NCI-H82 (cell line): ENCODE measurements around the gene ATP5F1C.
A peak's percentile ranks its signal among the peaks of the same experiment; 100 is the strongest.
"Not testable (repeated sequence)": the region's sequence is repeated elsewhere in the genome, so short reads cannot be mapped to it uniquely, and the experiment has no call there.

Experiments used
- DNase-seq: peaks from one replicate; lab custom pipeline; 2025; lab: John Stamatoyannopoulos, UW

The ATP5F1C gene

DNA sequence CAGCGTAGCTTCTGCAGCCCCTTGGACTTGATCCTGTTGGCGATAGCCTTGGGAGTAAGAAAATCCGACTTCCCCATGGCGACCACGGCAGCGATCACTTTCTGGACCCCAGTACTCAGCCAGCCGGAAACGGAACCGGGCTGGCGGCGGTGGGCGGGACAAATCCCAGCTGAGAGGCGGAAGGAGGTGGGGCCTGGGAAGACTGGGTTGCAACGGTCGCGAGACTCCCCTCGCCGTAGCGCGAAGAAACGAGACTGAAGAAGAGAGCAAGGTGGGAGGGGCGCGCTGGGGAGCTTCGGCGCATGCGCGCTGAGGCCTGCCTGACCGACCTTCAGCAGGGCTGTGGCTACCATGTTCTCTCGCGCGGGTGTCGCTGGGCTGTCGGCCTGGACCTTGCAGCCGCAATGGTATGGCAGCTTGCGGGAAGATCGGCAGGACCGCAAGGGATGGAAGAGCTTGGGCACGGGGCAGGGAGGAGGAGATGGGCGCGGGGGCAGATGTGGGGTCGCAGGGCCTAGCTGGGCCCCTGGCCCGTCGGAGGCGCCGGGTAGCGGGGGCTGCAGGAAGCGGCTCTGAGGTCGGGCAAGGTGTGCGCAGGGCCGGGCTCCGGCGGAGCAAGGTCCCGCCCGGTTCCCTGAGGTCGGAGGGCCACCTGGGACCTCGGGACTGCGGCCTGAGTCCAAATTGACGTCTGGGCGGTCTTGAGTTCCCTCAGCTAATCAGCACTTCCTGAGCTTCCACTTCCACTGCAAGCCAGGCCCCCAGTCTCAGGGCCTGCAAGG is at the start of gene ATP5F1C, which contains the start of gene KIN:
TSS of gene ATP5F1C (plus strand) at position 321 of the 782 bp plus-strand sequence. CDS start at position 352, 31 bp downstream.
TSS of gene KIN (minus strand) at position 137 of the 782 bp plus-strand sequence. CDS start at position 77, 60 bp downstream.
- peak; percentile 97 for DNase-seq

DNA sequence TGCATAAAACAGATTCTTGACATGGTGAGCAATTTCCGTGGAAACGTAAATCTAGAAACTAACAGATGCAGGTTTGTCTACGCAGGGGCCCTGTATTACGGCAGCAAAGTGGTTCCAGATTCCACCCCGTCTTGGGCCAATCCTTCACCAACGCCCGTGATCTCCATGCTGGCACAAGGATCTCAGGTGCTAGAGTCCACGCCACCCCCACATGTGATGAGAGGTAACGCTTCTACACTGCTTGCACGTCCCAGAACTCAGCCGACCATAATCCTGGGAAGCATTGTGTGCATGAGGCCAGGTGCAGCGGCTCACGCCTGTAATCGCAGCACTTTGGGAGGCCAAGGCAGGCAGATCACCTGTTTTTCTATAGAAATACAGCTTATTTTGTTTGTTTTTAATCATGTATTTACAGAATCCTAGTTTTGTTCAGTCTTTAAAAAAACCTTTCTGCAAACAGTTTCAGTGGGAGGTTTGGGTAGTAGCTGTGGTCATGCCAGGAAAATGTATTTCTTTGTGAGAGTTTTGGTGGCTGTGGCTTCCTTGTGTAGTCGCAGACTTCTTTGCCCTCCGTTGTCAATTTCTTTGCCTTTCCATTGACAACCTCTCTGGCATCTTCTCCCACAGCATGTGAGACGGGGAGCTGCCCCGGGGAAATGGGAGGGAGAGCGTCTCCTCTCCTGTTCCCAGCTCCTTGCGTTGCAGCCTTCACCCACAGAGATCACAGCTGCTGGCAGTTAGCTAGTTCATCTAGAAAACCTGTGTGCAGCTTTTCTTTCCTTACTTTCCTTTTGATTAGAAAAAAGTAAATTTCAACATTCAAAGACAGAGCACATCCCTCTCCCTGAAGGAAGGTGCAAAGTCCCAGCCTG is 49.2 kb upstream of the ATP5F1C start:
- DNase-seq: no peak

DNA sequence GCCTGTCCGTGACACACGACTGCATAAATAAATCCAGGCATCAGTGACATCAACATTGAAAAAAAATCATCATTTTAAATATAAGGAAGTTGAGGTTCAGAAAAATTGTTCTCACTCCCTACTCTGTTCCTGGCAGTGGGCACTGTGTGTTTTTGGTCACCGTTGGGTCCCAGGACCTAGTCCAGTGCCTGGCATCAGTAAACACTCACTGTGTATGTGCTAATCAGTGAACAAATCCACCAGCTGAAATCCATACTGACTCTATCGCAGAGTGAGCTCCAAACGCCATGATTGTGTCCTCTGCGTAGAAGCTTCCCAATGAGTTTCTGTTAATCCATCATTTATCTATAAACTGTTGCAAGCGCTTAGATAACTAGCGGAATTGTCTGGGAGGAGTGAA is 43.7 kb upstream of the ATP5F1C start:
- DNase-seq: no peak

DNA sequence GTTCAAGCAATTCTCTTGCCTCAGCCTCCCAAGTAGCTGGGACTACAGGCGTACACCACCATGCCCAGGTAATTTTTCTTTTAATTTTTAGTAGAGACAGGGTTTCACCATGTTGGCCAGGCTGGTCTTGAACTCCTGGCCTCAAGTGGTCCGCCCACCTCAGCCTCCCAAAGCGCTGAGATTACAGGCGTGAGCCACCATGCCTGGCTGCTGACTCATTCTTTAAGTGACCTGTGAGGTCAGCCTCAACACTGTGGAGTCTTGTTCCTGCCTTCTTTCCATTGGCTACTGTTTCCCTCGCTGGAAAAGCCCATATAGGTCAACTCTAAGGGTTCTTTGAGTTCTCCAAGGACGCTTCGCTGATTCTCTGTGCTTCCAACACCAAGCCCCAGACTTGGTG is 39.3 kb upstream of the ATP5F1C start:
- DNase-seq: not testable (repeated sequence)

DNA sequence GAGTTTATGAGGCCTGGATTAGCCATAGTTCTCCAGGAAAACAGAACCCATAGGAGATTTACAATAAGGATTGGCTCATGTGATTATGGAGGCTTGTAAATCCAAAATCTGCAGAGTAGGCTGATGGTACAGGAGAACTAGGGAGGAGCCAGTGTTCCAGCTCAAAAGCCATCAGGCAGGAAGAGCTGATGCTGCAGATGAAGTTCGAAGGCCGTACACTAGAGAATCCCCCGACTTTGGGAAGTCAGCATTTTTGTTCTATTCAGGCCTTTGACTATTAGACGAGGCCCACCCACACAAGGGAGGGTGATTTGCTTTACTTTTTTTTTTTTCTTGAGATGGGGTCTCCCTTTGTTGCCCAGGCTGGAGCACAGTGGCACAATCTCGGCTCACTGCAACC is 37.8 kb upstream of the ATP5F1C start:
- DNase-seq: peak; percentile 1

DNA sequence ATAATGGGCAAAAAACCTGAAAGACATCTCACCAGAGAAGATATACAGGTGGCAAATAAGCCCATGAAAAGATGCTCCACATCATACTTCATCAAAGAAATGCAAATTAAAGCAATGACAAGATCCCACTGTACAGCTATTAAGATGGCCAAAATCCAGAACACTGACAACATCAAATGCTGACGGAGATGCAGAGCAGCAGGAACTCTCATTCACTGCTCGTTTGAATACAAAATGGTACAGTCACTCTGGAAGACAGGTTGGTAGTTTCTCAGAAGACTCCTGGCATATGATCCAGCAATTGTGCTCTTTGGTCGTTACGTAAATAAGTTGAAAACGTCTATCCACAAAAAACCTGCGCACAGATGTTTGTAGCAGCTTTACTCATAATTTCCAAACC is 35.7 kb upstream of the ATP5F1C start:
- DNase-seq: no peak

DNA sequence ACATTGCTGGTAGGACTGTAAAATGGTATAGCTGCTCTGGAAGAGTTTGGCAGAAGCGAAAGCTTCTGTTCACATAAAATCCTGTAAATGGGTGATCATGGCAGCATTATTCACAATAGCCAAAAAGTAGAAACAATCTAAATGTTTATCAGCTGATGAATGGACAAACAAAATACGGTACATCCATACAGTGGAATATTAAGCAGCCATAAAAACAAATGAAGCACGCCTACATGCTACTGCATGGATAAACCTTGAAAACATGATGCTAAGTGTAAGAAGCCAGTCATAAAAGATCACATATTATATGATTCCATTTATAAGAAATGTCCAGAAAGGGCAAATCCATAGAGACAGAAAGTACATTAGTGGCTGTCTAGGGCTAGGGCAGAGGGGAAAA is 32.9 kb upstream of the ATP5F1C start:
- no peak for DNase-seq

DNA sequence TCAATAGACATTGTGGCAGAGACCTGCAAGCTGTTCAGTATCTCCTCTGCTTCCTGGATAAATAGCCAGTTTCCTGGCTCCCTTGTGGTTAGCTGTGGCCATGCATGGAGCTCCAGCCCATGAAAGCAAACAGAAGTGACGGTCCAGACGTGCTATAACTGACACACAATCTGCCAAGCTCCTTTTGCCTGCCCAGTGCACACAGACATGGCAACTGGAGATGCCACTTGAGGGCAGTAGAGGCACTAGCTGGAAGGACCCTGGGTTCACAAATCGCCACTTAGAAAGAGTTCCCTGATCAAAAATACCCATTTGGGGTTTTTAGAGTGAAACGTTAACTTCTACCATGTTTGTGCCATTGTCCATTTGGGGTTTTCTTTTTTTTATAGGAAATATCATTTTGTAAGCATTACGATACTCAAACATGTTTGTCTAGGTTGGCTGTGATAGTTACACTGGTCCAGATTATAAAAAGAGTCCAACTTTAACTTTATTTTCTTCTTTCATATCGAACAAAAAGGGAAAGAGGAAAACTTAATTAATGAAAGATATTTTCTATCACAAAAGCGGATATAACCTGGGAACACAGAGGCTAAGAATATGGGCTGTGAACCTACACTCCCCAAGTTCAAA is 31.5 kb upstream of the ATP5F1C start:
- DNase-seq: peak; percentile 1

DNA sequence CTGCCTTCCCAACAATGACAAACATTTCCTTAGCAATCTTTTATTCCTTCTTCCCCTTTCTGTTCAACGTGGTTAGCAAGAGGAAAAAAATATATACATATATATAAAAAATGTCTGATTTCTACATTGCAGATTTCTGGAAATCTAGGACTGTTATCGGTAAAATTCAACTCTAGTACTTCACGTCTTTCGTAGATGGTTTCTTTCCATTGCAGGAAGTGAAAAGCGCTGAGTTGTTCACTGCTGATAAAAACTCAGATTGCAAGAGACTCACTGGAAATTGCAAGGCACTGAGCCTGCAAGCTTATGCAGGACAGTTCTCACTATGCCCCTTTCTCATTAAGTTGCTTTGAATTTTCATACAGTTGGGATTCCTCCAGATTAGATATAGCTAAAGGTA is 24.0 kb upstream of the ATP5F1C start:
- no peak for DNase-seq

DNA sequence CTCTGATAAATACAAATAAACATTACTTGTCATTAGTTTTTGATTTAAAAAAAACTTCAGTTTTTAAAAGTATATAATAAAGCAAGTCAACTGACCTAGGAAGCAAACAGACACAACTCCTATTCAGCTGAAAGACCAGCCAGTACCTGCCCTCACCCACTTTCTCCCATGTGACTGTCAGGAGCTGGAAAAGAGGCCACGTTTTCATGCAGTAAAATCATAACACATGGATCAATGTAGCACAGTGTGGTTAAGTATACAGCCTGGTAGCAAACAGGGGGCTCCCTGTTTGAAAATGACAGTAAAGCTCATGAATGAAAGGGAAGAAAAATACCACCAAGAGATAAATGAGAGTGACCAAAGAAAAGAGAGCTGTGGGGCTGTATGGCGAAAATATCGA is 21.7 kb upstream of the ATP5F1C start:
- no peak for DNase-seq

DNA sequence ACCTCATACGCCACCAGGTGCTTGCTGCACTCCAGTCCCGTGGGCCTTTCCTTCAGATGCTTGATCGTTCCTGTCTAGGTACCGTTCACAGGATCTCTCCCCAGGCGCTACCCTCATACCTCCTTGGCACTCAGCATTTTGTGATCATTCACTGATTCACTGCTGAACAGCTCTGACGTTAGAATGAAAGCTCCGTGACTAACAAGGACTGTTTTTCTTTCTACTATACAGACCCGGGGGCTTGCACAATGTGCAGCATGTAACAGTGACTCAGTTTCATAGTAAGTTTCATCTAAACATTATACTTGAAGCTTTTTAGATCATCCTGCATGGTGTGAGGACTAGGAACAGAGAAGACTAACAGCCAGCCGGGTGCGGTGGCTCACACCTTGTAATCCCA is 20.8 kb upstream of the ATP5F1C start:
- DNase-seq: no peak

DNA sequence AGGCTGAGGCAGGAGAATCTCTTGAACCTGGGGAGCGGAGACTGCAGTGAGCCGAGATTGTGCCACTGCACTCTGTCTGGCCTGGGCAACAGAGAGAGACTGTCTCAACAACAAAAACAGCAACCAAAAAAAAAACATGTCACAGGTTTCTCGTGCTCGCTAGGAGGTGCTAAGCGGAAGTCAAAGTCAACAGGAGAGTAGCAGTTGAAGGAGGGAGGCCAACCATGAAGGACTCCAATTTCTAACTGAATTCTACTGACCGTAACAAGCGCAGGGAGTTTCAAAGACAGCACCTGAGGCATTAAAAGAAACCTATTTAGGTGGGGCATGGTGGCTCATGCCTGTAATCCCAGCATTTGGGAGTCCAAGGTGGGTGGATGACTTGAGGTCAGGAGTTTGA is 19.6 kb upstream of the ATP5F1C start:
- DNase-seq: no peak

DNA sequence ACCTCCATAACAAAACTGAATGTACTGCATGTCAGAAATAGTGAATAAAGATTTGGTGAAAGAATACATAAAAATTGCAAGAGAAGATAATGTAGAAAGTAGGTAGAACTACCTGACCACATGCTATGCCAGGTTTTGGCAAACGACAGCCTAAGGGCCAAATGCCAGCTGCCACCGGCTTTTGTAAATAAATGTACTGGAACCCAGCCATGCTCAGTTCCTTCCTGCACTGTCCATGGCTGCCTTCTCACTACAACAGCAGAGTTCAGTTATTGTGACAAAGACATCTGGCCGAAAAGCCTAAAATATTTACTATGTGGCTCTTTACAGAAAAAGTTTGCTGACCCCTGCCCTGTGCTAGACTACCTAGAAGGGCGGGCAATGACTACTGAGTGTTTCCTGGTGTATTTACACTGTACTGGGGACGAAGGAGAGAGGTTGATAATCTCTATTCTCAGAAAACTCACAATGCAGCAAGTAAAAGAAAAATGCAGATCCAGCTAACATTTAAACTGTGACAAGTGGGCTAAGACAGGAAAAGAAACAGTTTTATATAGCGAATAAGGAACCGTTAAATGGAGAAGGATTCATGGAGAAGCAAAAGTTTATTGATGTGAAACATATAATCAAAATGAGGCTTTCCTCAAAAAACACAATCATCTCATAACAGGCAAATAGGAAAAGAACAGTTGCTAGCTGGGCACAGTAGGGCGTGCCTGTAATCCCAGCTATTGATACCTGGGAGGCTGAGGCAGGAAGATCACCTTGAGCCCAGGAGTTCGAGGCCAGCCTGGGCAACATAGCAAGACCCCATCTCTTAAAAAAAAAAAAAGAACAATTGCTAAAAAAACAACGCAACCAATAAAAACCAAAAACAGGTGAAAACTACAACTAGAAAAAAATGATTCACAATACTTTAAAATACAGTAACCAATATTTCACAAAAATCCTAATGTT is 13.9 kb upstream of the ATP5F1C start:
- DNase-seq: no peak

DNA sequence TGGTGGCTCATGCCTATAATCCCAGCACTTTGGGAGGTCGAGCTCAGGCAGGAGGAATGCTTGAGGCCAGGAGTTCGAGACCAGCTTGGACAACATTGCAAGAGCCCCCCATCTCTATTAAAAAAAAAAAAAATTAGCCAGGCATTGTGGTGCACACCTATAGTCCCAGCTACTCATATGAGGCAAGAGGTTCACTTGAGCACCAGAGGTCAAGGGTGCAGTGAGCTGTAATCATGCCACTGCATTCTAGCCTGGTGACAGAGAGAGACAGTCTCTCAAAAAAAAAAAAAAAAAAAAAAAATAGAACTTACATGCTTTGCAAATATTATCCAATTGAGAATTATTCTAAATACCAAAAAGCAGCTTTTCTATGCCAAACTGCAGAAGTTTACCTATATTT is 11.2 kb upstream of the ATP5F1C start:
- no peak for DNase-seq

DNA sequence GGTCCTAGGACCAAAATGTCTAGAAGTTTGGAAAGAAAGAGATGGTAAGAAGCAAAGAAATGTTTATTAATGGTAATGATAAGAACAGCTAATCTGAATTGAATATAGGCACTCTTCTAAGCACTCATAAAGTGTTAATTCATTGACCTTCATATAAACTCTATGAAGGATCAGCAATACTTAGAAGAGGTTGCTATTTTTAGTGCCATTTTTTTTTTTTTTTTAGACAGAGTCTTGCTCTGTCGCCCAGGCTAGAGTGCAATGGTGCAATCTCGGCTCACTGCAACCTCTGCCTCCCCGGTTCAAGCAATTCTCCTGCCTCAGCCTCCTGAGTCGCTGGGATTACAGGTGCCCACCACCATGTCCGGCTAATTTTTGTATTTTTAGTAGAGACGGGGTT is 5.8 kb upstream of the ATP5F1C start:
- DNase-seq: not testable (repeated sequence)

DNA sequence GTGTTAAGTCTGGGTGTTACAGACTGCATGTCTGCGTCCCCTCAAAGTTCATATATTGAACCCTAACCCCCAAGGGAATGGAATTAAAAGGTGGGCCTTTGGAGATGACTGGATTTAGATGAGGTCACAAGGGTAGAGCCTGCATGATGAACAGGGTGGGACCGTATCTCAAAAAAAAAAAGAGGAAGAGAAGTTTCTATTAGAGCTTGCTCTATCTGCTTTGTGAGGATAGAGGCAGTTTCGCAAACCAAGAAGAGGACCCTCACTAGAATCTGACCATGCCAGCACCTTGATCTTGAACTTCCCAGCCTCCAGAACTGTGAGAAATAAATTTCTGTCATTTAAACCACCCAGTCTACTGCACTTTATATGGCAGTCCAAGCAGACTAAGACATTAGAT is 1.5 kb upstream of the ATP5F1C start:
- DNase-seq: no peak

DNA sequence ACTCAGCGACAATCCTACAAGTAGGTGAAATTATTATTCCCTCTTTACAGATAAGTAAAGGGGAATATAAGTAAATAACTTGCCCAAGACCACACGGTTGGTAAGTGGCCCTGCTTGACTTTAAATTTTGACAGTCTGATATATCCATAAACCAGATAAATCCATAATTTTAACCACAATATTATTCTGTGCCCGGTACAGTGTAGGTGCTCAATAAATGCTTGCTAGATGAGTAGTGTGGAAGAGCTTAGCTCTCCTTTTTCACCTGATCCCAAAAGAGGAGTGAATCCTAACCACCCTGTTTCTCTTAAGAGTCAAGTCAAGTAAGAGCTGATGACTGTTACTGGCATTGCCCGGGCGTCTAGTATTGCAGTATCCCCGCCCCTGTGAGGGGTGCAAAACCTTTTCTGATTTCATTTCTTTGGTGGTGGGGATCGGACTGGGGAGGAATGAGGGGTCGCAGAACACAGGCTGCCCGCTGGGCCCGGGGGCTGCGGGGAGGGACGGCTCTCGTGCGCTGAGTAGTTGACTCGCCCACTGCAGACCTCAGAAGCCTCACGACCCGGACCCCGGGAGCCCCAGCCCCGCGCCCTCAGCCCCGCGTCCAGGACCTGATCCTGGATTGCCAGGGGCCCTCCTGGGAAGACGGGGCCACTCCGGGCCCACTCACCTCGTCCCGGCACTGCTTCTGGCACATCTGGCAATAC is 674 bp upstream of the ATP5F1C start:
- peak; percentile 3 for DNase-seq

DNA sequence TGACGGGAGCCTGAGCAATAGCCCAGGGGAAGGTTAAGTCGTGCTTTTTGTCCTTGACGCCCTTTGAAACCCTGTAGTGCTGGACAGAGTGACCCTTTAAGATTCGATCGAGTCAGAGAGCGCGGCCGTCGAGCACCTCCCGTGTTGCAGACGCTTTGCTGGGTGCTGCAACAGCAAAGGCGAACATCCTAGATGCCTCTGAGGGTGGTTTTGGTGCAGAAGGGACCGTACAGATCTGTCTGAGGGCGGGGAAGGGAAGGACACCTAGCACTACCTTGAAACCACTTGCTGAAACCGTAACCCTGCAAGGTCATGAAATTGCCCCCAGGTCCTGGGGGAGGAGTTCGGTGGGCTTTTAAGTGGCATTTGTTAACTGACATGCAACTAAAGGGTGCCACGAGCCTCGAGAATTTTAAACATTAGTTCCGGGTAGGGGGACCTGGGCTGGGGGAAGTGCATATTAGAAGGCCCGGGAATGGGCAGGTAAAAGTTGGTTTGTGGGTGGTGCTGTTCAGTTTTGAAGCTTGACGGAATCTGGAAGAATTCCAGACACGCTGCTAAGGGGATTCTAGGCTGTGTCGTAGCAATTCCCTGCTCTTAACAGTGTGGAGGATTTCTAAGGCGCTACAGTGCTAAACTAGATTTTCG is 786 bp downstream of the ATP5F1C start:
- DNase-seq: peak; percentile 46

DNA sequence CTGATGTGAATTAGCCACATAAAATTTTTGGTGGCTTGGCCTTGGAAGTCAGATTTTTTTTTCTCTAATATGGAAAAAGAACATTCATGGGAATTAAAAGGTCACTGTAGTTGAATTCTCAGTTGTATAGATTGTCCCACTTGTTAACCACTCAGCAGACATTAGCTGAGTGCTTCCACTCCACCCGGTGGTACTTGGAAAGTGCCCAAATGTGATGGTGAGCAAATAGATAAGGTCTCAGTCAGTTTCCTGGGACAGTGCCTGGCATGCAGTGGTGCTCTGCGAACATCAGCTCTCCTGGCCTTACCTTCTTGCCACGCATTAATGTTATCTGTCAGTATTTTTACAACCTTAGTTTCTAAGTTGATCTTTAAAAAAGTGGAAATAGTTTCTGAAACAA is 1.4 kb downstream of the ATP5F1C start:
- no peak for DNase-seq

DNA sequence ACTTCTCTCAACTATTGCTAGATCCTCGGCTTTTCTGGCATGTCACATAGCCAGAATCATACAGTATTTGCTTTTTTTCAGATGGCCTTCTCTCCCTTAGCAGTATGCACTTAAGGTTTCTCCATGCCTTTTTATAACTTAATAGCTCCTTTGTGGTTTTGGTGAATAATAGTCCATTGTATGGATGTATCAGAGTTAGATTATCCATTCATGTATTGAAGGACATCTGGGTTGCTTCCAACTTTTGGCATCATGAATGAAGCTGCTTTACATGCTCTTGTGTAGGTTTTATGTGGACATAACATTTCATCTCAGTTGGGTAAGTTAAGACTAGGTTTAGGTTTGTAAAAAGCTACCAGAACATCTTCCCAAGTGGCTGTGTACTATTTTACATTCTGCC is 4.6 kb downstream of the ATP5F1C start:
- DNase-seq: no peak
